HS-5 (cell line): ENCODE measurements around the gene PGP.
"Not testable (repeated sequence)": the region's sequence is repeated elsewhere in the genome, so short reads cannot be mapped to it uniquely, and the experiment has no call there.

Source experiments
- DNase-seq: peaks from one replicate; pipeline ENCODE4 v3.0.0-alpha.2; 2012; ENCODE audit warnings: low read depth

PGP gene

GRCh38 chr16:2223221-2223941 is 8.7 kb upstream of the PGP start, which contains the start of gene E4F1:
TSS of gene E4F1 (plus strand) at chr16:2223591. CDS start at chr16:2223614, 23 bp downstream.
- DNase-seq = peak; percentile 93

GRCh38 chr16:2216330-2216729 is 1.7 kb upstream of the PGP start:
- no peak for DNase-seq

- no peak for DNase-seq
Observed at GRCh38 chr16:2213817-2214718, 572 bp downstream of the PGP start.

GRCh38 chr16:2212362-2213324 is 2.0 kb downstream of the PGP start:
- DNase-seq = no peak

GRCh38 chr16:2211923-2212347 is 2.7 kb downstream of the PGP start:
- DNase-seq = no peak

GRCh38 chr16:2210386-2211365 is 4.0 kb downstream of the PGP start, which contains the start of gene BRICD5:
TSS of gene BRICD5 (minus strand) at chr16:2210863. CDS start at chr16:2210833, 30 bp downstream.
- DNase-seq = no peak

- no peak for DNase-seq
Observed at GRCh38 chr16:2210009-2210332, 4.7 kb downstream of the PGP start.

GRCh38 chr16:2209258-2210008 is 5.2 kb downstream of the PGP start:
- DNase-seq = no peak

GRCh38 chr16:2208772-2209171 is 5.9 kb downstream of the PGP start:
- DNase-seq = no peak

- DNase-seq = no peak
Observed at GRCh38 chr16:2208308-2208707, 6.3 kb downstream of the PGP start.

- no peak for DNase-seq
Observed at GRCh38 chr16:2207872-2208271, 6.8 kb downstream of the PGP start.

- DNase-seq = no peak
Observed at GRCh38 chr16:2206780-2207433, 7.7 kb downstream of the PGP start.

GRCh38 chr16:2206420-2206779 is 8.2 kb downstream of the PGP start:
- no peak for DNase-seq

- DNase-seq = no peak
Observed at GRCh38 chr16:2205967-2206313, 8.7 kb downstream of the PGP start.

GRCh38 chr16:2205104-2205966 is 9.3 kb downstream of the PGP start, which contains the start of gene MLST8:
TSS of gene MLST8 (plus strand) at chr16:2205454. CDS start at chr16:2206086, 632 bp downstream.
- DNase-seq = peak; percentile 69

- no peak for DNase-seq
Observed at GRCh38 chr16:2204416-2205103, 10.1 kb downstream of the PGP start.

- not testable (repeated sequence) for DNase-seq
Observed at GRCh38 chr16:2203119-2203688, 11.4 kb downstream of the PGP start.

- no peak for DNase-seq
Observed at GRCh38 chr16:2200313-2200712, 14.3 kb downstream of the PGP start.
